Activated naive CD8-positive, alpha-beta T cell treated with anti-CD3 and anti-CD28 coated beads, Interleukin-2, amount 10 ng/mL, durations not matched to agents 7 days and 5 days (primary cell): ENCODE results near the gene ZFYVE28. TPM values are rescaled to one million over a fixed set of nuclear protein-coding genes. Genes with fewer than 3 reads are reported as not detected.

Experiments used
- ATAC-seq: fragments of 150-1000 bp; cut with Tn5 transposase; one replicate; pipeline ENCODE4 v1.10.0; 2021; ENCODE audit warnings: low read depth, moderate library complexity
- POLR2A ChIA-PET: fragments of 350-600 bp; sonication (Branson Sonifier 250); formaldehyde crosslinking; loops from one replicate; lab custom pipeline; 2021; ENCODE audit warnings: antibody characterized with exemption; lab: Charles Lee
- DNase-seq: peaks from one replicate; pipeline ENCODE4 v3.0.0; 2021
- H3K27ac Mint-ChIP-seq: one replicate; pipeline ENCODE4 v1.8.0; 2022; ENCODE audit warnings: mild to moderate bottlenecking, mixed read lengths
- H3K27me3 Mint-ChIP-seq: one replicate; pipeline ENCODE4 v1.8.0; 2022; ENCODE audit warnings: mild to moderate bottlenecking, moderate library complexity, mixed read lengths
- H3K36me3 Mint-ChIP-seq: one replicate; pipeline ENCODE4 v1.8.0; 2021; ENCODE audit warnings: mild to moderate bottlenecking, mixed read lengths
- H3K4me1 Mint-ChIP-seq: one replicate; pipeline ENCODE4 v1.8.0; 2021; ENCODE audit warnings: mixed read lengths
- H3K4me3 Mint-ChIP-seq: one replicate; pipeline ENCODE4 v1.8.0; 2022; ENCODE audit warnings: mild to moderate bottlenecking, moderate library complexity, mixed read lengths
- H3K9me3 Mint-ChIP-seq: one replicate; pipeline ENCODE4 v1.8.0; 2021; ENCODE audit warnings: mixed read lengths
- total RNA-seq, 2 experiments: library from RNA; stranded (reverse); gene quantifications; one replicate each; pipeline ENCODE4 v1.2.3, GENCODE V29; 2021

Gene ZFYVE28
- total RNA-seq, 2 experiments from 2014 or later: 16.1 to 17.7 TPM

GRCh38 chr4:2289311-2289954 lies 129.0 kb downstream of the ZFYVE28 start:
- Mint-ChIP-seq H3K27ac (no peak overlapping the region), H3K27me3 (no peaks in the 10 kb centered on the region), H3K4me1 (peaks cover 19% of the 10 kb centered on the region), H3K36me3 (peaks cover 3% of the 10 kb centered on the region), H3K4me3 (no peak overlapping the region), H3K9me3 (no peaks in the 10 kb centered on the region)
- DNase-seq: peak; percentile 29
- POLR2A ChIA-PET: interaction anchor here (1.3 to 1.9 kb wide), 2 partner anchors 27 to 32 kb away, joined by 3 to 12 read pairs; partner anchors contain the start of gene MXD4
- no peak for ATAC-seq

- no peaks in the 10 kb centered on the region for H3K36me3 Mint-ChIP-seq
- H3K4me1 Mint-ChIP-seq: peaks cover 16% of the 10 kb centered on the region
- H3K27me3 Mint-ChIP-seq: no peaks in the 10 kb centered on the region
- H3K9me3 Mint-ChIP-seq: peaks cover 3% of the 10 kb centered on the region
- no peak for DNase-seq
- H3K4me3 Mint-ChIP-seq: no peak overlapping the region
- POLR2A ChIA-PET: interaction anchor here (0.6 kb wide), 1 partner anchor 326 kb away, joined by 3 read pairs; no protein-coding TSS in a partner anchor
- no peak for ATAC-seq
- H3K27ac Mint-ChIP-seq: no peak overlapping the region
Observed at GRCh38 chr4:2288051-2288541, 130.3 kb downstream of the ZFYVE28 start.

- Mint-ChIP-seq H3K4me1 (peaks cover 17% of the 10 kb centered on the region), H3K27ac (no peak overlapping the region), H3K27me3 (no peaks in the 10 kb centered on the region), H3K36me3 (no peaks in the 10 kb centered on the region), H3K4me3 (no peak overlapping the region), H3K9me3 (peaks cover 3% of the 10 kb centered on the region)
- DNase-seq (no peak), ATAC-seq (no peak)
- POLR2A ChIA-PET: interaction anchor here (0.6 kb wide), 1 partner anchor 326 kb away, joined by 3 read pairs; no protein-coding TSS in a partner anchor
Observed at GRCh38 chr4:2287594-2287915, 130.9 kb downstream of the ZFYVE28 start.

GRCh38 chr4:2286904-2287593 lies 131.4 kb downstream of the ZFYVE28 start:
- Mint-ChIP-seq H3K9me3 (peaks cover 3% of the 10 kb centered on the region), H3K4me1 (peaks cover 22% of the 10 kb centered on the region), H3K27ac (no peak overlapping the region), H3K36me3 (no peaks in the 10 kb centered on the region), H3K27me3 (no peaks in the 10 kb centered on the region), H3K4me3 (no peak overlapping the region)
- POLR2A ChIA-PET: interaction anchor here (0.8 kb wide), 1 partner anchor 25 kb away, joined by 3 read pairs; the partner anchor contains the start of gene MXD4
- DNase-seq: no peak
- ATAC-seq: no peak

GRCh38 chr4:2285613-2286381 lies 132.6 kb downstream of the ZFYVE28 start:
- Mint-ChIP-seq H3K27me3 (no peaks in the 10 kb centered on the region), H3K27ac (no peak overlapping the region), H3K4me3 (no peak overlapping the region), H3K9me3 (peaks cover 3% of the 10 kb centered on the region), H3K36me3 (no peaks in the 10 kb centered on the region), H3K4me1 (peaks cover 25% of the 10 kb centered on the region)
- POLR2A ChIA-PET: interaction anchor here (1.4 kb wide), 1 partner anchor 24 kb away, joined by 6 read pairs; the partner anchor contains the start of gene MXD4
- ATAC-seq (no peak), DNase-seq (no peak)

- H3K9me3 Mint-ChIP-seq: peaks cover 3% of the 10 kb centered on the region
- ATAC-seq (no peak), DNase-seq (peak; percentile 29)
- H3K36me3 Mint-ChIP-seq: no peaks in the 10 kb centered on the region
- peaks cover 24% of the 10 kb centered on the region for H3K4me1 Mint-ChIP-seq
- H3K27ac Mint-ChIP-seq: no peak overlapping the region
- POLR2A ChIA-PET: interaction anchor here (1.4 kb wide), 1 partner anchor 23 kb away, joined by 6 read pairs; the partner anchor contains the start of gene MXD4
- H3K4me3 Mint-ChIP-seq: no peak overlapping the region
- H3K27me3 Mint-ChIP-seq: no peaks in the 10 kb centered on the region
Observed at GRCh38 chr4:2284934-2285612, 133.4 kb downstream of the ZFYVE28 start.

GRCh38 chr4:2284161-2284933 lies 134.1 kb downstream of the ZFYVE28 start:
- Mint-ChIP-seq H3K4me3 (no peak overlapping the region), H3K4me1 (peaks cover 22% of the 10 kb centered on the region)

GRCh38 chr4:2283199-2283711 lies 135.2 kb downstream of the ZFYVE28 start:
- POLR2A ChIA-PET: interaction anchor here (0.6 kb wide), 1 partner anchor 10 kb away, joined by 3 read pairs; no protein-coding TSS in a partner anchor
- Mint-ChIP-seq H3K4me3 (no peak overlapping the region), H3K36me3 (no peaks in the 10 kb centered on the region), H3K27ac (no peak overlapping the region), H3K27me3 (no peaks in the 10 kb centered on the region), H3K9me3 (peaks cover 3% of the 10 kb centered on the region), H3K4me1 (peaks cover 22% of the 10 kb centered on the region)
- no peak for ATAC-seq
- no peak for DNase-seq

More at GRCh38 chr4:2284161-2284933, 134.1 kb downstream of the ZFYVE28 start:
- DNase-seq (no peak), ATAC-seq (no peak)
- no peak overlapping the region for H3K27ac Mint-ChIP-seq
- peaks cover 3% of the 10 kb centered on the region for H3K9me3 Mint-ChIP-seq
- H3K36me3 Mint-ChIP-seq: no peaks in the 10 kb centered on the region
- no peaks in the 10 kb centered on the region for H3K27me3 Mint-ChIP-seq
- POLR2A ChIA-PET: interaction anchor here (0.6 kb wide), 1 partner anchor 9 kb away, joined by 3 read pairs; no protein-coding TSS in a partner anchor

GRCh38 chr4:2281575-2282343 lies 136.7 kb downstream of the ZFYVE28 start:
- H3K36me3 Mint-ChIP-seq: no peaks in the 10 kb centered on the region
- no peaks in the 10 kb centered on the region for H3K27me3 Mint-ChIP-seq
- peaks cover 3% of the 10 kb centered on the region for H3K9me3 Mint-ChIP-seq
- peak overlapping the region; percentile 90 for H3K27ac Mint-ChIP-seq
- peaks cover 22% of the 10 kb centered on the region for H3K4me1 Mint-ChIP-seq
- DNase-seq (peak; percentile 61), ATAC-seq (peak; percentile 97)
- POLR2A ChIA-PET: interaction anchor here (0.9 to 1.2 kb wide), 6 partner anchors 9 to 187 kb away, joined by 3 to 9 read pairs (median 4); partner anchors contain the start of genes MXD4 and RNF4
- H3K4me3 Mint-ChIP-seq: peak overlapping the region; percentile 48

- no peaks in the 10 kb centered on the region for H3K27me3 Mint-ChIP-seq
- no peak for DNase-seq
- no peaks in the 10 kb centered on the region for H3K36me3 Mint-ChIP-seq
- H3K4me1 Mint-ChIP-seq: peaks cover 22% of the 10 kb centered on the region
- peaks cover 3% of the 10 kb centered on the region for H3K9me3 Mint-ChIP-seq
- ATAC-seq: no peak
- POLR2A ChIA-PET: interaction anchor here (1.3 kb wide), 1 partner anchor 132 kb away, joined by 3 read pairs; no protein-coding TSS in a partner anchor
- no peak overlapping the region for H3K4me3 Mint-ChIP-seq
- H3K27ac Mint-ChIP-seq: peak overlapping the region; percentile 90
Observed at GRCh38 chr4:2280531-2281300, 137.7 kb downstream of the ZFYVE28 start.

- no peaks in the 10 kb centered on the region for H3K36me3 Mint-ChIP-seq
- no peaks in the 10 kb centered on the region for H3K27me3 Mint-ChIP-seq
- no peak overlapping the region for H3K4me3 Mint-ChIP-seq
- ATAC-seq (no peak), DNase-seq (no peak)
- H3K9me3 Mint-ChIP-seq: no peaks in the 10 kb centered on the region
- peaks cover 17% of the 10 kb centered on the region for H3K4me1 Mint-ChIP-seq
- POLR2A ChIA-PET: no interaction called here
- no peak overlapping the region for H3K27ac Mint-ChIP-seq
Observed at GRCh38 chr4:2277956-2278355, 140.5 kb downstream of the ZFYVE28 start.
